ENCODE data around the gene HMMR. TPM values are rescaled to one million over a fixed set of nuclear protein-coding genes. Genes with fewer than 3 reads are reported as not detected.
"Not testable (repeated sequence)": the region's sequence is repeated elsewhere in the genome, so short reads cannot be mapped to it uniquely, and the experiment has no call there.

HMMR gene
- polyA plus RNA-seq, 1 donor from 2014 or later = 3.5 TPM

DNA sequence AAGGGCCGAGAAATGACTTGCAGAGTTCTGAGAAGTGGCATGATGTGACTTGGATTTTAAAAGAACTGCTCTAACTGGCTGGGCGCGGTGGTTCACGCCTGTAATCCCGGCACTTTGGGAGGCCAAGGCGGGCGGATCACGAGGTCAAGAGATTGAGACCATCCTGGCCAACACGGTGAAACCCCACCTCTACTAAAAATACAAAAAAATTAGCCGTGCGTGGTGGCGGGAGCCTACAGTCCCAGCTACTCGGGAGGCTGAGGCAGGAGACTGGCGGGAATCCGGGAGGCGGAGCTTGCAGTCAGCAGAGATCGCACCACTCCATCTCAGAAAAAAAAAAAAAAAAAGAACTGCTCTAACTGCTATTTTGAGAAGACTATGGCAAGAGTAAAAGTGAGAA lies 5.0 kb upstream of the HMMR start:
- not testable (repeated sequence) for H2AFZ ChIP-seq (ENCODE audit: low read depth, low read length); H3K9ac ChIP-seq (ENCODE audit: low read length); H3K27me3 ChIP-seq (ENCODE audit: insufficient read depth, low read depth, low read length); H4K20me1 ChIP-seq (ENCODE audit: insufficient read depth); H3K27ac ChIP-seq (ENCODE audit: low read length); H3F3A ChIP-seq (ENCODE audit: insufficient read depth, low read length, poor library complexity, severe bottlenecking); H3K4me2 ChIP-seq (ENCODE audit: low read length); H3K36me3 ChIP-seq (ENCODE audit: insufficient read depth, low read length); H3K4me3 ChIP-seq (ENCODE audit: low read length); H3K9me2 ChIP-seq (ENCODE audit: insufficient read depth, low read length); H3K9me3 ChIP-seq (ENCODE audit: low read length)
- peaks cover 20% of the 10 kb centered on the region for H3K79me2 ChIP-seq (replicated peaks; ENCODE audit: insufficient read depth, low read length)

DNA sequence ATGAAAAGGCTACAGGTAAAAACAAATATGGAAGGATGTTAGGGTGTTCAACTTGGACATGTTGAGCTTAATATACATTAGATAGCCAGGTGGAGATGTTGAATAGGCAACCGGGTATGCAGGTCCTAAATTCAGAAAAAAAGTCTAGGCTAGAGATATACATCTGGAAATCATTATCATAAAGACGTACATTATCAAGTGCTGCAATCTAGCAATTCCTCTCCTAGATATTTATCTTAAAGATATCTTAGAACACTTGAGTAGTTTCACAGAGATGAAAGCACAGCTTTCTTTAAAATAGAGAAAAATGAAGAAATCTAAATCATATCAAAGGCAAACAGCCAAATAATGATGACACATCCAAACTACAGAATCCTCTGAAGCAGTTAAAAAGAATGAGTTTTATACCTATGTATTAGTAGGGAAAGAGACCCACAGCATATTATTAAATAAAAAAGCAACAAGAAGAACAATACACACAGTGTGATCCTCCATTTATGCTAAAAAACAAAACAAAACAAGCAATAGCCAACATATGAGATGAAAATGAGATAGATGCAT lies 4.3 kb upstream of the HMMR start:
- H3K27ac ChIP-seq (ENCODE audit: low read length) = no peak overlapping the region

DNA sequence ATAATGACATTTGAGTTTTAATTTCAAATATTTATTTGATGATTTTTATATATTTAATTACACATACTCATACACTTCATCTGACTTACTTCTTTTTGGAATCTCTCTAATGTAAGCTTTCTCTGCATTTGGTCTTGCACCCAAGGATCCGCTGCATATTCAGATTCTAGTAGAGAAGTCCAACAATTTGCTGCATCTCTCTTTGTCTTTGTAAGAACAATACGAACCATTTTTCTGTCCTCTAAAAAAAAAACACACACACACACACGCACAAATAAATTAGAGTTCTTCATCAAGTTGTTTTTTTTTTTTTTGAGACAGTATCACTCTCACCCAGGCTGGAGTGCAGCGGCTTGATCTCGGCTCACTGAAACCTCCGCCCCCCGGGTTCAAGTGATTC lies 3.6 kb upstream of the HMMR start:
- H3K9me2 ChIP-seq (ENCODE audit: insufficient read depth, low read length) = no peaks in the 10 kb centered on the region
- peaks cover 4% of the 10 kb centered on the region for H3K36me3 ChIP-seq (ENCODE audit: insufficient read depth, low read length)
- no peak overlapping the region for H3K27ac ChIP-seq (ENCODE audit: low read length)
- peaks cover 20% of the 10 kb centered on the region for H3K79me2 ChIP-seq (replicated peaks; ENCODE audit: insufficient read depth, low read length)
- H3F3A ChIP-seq (ENCODE audit: insufficient read depth, low read length, poor library complexity, severe bottlenecking) = peaks cover 3% of the 10 kb centered on the region
- H2AFZ ChIP-seq (ENCODE audit: low read depth, low read length) = no peak overlapping the region
- H3K9me3 ChIP-seq (ENCODE audit: low read length) = no peaks in the 10 kb centered on the region
- H4K20me1 ChIP-seq (ENCODE audit: insufficient read depth) = no peaks in the 10 kb centered on the region
- no peaks in the 10 kb centered on the region for H3K27me3 ChIP-seq (ENCODE audit: insufficient read depth, low read depth, low read length)
- no peak for TF ChIP-seq POLR2AphosphoS5 (IDR thresholded peaks at IDR 0.05)
- no peak for TF ChIP-seq REST (IDR thresholded peaks at IDR 0.05; ENCODE audit: borderline replicate concordance)
- no peak for TF ChIP-seq SMC3 (conservative IDR thresholded peaks at IDR 0.05; ENCODE audit: poor library complexity)
- no peak for TF ChIP-seq EP300 (conservative IDR thresholded peaks at IDR 0.05; ENCODE audit: poor library complexity, severe bottlenecking)
- TF ChIP-seq, protein P1, sequence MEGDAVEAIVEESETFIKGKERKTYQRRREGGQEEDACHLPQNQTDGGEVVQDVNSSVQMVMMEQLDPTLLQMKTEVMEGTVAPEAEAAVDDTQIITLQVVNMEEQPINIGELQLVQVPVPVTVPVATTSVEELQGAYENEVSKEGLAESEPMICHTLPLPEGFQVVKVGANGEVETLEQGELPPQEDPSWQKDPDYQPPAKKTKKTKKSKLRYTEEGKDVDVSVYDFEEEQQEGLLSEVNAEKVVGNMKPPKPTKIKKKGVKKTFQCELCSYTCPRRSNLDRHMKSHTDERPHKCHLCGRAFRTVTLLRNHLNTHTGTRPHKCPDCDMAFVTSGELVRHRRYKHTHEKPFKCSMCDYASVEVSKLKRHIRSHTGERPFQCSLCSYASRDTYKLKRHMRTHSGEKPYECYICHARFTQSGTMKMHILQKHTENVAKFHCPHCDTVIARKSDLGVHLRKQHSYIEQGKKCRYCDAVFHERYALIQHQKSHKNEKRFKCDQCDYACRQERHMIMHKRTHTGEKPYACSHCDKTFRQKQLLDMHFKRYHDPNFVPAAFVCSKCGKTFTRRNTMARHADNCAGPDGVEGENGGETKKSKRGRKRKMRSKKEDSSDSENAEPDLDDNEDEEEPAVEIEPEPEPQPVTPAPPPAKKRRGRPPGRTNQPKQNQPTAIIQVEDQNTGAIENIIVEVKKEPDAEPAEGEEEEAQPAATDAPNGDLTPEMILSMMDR (IDR thresholded peaks at IDR 0.05; ENCODE audit: poor library complexity, severe bottlenecking) = no peak
- TF ChIP-seq RAD21 (conservative IDR thresholded peaks at IDR 0.05) = no peak
- no peak for TF ChIP-seq EZH2 (IDR thresholded peaks at IDR 0.05; ENCODE audit: borderline replicate concordance, insufficient read depth, low read length, poor library complexity, severe bottlenecking)
- TF ChIP-seq MXI1 (conservative IDR thresholded peaks at IDR 0.05; ENCODE audit: poor library complexity, severe bottlenecking) = no peak
- no peak for TF ChIP-seq TAF1 (IDR thresholded peaks at IDR 0.05; ENCODE audit: low read depth)
- no peak overlapping the region for H3K4me2 ChIP-seq (ENCODE audit: low read length)
- H3K4me3 ChIP-seq (ENCODE audit: low read length) = no peak overlapping the region
- H3K9ac ChIP-seq (ENCODE audit: low read length) = no peak overlapping the region

More for the DNA sequence above, 4.3 kb upstream of the HMMR start:
- no peak overlapping the region for H3K4me2 ChIP-seq (ENCODE audit: low read length)
- H3K9me3 ChIP-seq (ENCODE audit: low read length) = no peaks in the 10 kb centered on the region
- peaks cover 4% of the 10 kb centered on the region for H3K36me3 ChIP-seq (ENCODE audit: insufficient read depth, low read length)
- H3K4me3 ChIP-seq (ENCODE audit: low read length) = no peak overlapping the region
- no peaks in the 10 kb centered on the region for H3K9me2 ChIP-seq (ENCODE audit: insufficient read depth, low read length)
- H3K79me2 ChIP-seq (replicated peaks; ENCODE audit: insufficient read depth, low read length) = peaks cover 20% of the 10 kb centered on the region
- TF ChIP-seq, protein P1 (IDR thresholded peaks at IDR 0.05; ENCODE audit: poor library complexity, severe bottlenecking) = no peak
- peaks cover 3% of the 10 kb centered on the region for H3F3A ChIP-seq (ENCODE audit: insufficient read depth, low read length, poor library complexity, severe bottlenecking)
- no peak overlapping the region for H2AFZ ChIP-seq (ENCODE audit: low read depth, low read length)
- H3K27me3 ChIP-seq (ENCODE audit: insufficient read depth, low read depth, low read length) = no peaks in the 10 kb centered on the region
- no peak overlapping the region for H3K9ac ChIP-seq (ENCODE audit: low read length)
- no peaks in the 10 kb centered on the region for H4K20me1 ChIP-seq (ENCODE audit: insufficient read depth)
